Measurements from ENCODE around the gene NPTXR.

DNA sequence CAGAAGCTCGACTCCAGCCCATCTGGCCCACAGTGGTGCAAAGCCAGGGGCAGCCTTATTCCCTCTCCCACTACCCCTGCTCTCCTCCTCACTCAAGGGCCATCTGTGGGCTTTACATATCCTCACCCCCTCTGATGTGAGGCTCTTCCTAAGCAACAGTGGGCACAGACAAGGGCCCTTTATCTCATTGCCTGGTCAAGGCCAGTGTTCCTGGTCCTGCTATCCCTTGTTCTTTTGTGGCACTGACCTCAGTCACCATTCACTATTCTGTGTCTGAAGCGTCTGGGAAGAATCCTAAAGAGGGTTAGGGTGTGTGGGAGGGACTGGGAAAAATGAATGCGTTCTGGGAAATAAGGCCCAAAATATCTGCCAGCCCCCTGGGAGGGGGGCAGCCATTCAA, 57.2 kb downstream of the NPTXR start:
- TF ChIP-seq, protein P1, sequence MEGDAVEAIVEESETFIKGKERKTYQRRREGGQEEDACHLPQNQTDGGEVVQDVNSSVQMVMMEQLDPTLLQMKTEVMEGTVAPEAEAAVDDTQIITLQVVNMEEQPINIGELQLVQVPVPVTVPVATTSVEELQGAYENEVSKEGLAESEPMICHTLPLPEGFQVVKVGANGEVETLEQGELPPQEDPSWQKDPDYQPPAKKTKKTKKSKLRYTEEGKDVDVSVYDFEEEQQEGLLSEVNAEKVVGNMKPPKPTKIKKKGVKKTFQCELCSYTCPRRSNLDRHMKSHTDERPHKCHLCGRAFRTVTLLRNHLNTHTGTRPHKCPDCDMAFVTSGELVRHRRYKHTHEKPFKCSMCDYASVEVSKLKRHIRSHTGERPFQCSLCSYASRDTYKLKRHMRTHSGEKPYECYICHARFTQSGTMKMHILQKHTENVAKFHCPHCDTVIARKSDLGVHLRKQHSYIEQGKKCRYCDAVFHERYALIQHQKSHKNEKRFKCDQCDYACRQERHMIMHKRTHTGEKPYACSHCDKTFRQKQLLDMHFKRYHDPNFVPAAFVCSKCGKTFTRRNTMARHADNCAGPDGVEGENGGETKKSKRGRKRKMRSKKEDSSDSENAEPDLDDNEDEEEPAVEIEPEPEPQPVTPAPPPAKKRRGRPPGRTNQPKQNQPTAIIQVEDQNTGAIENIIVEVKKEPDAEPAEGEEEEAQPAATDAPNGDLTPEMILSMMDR (IDR thresholded peaks at IDR 0.05 in 2 of 3, conservative IDR thresholded peaks at IDR 0.05 in 1 of 3; ENCODE audit: borderline replicate concordance in 1 of 3, insufficient read depth in 1 of 3, low read depth in 2 of 3, low read length in 2 of 3), result no peak
- TF ChIP-seq, protein P2, sequence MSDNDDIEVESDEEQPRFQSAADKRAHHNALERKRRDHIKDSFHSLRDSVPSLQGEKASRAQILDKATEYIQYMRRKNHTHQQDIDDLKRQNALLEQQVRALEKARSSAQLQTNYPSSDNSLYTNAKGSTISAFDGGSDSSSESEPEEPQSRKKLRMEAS (IDR thresholded peaks at IDR 0.05), result no peak
- TF ChIP-seq POLR2A (IDR thresholded peaks at IDR 0.05; ENCODE audit: borderline replicate concordance, extremely low read depth, insufficient read depth, insufficient read length) (no peak), JUND (IDR thresholded peaks at IDR 0.05) (no peak), ZNF274 (IDR thresholded peaks at IDR 0.05; ENCODE audit: low read depth, low read length) (no peak), RAD21 (IDR thresholded peaks at IDR 0.05; ENCODE audit: low read depth) (no peak), EZH2 (IDR thresholded peaks at IDR 0.05) (no peak), SIN3A (IDR thresholded peaks at IDR 0.05; ENCODE audit: low read depth) (no peak), CEBPB (IDR thresholded peaks at IDR 0.05; ENCODE audit: low read depth) (no peak)
- TF ChIP-seq, protein P3, sequence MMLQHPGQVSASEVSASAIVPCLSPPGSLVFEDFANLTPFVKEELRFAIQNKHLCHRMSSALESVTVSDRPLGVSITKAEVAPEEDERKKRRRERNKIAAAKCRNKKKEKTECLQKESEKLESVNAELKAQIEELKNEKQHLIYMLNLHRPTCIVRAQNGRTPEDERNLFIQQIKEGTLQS (IDR thresholded peaks at IDR 0.05), result no peak

Data from HCT116 (cell line).